ENCODE results near the gene LAMC2.

LAMC2 gene

DNA sequence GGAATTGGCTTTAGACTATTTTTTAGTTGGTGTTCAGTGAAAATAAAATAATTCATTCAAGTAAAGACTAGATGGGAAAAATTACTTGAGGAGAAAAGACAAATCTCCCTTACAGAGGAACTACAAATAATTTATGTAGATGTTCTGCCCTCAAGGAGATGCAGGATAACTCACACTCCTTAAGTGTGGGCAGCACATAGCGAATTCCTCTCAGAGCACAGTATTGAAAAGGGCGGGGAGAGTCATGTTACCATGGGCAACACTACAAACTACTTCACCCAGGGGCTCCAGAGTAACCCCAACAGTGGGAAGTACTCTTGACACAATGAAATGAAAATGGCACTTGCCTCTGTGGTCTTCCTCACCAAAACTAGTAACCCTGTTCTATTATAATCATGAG lies 20.6 kb upstream of the LAMC2 start:
- TF ChIP-seq, protein P1, sequence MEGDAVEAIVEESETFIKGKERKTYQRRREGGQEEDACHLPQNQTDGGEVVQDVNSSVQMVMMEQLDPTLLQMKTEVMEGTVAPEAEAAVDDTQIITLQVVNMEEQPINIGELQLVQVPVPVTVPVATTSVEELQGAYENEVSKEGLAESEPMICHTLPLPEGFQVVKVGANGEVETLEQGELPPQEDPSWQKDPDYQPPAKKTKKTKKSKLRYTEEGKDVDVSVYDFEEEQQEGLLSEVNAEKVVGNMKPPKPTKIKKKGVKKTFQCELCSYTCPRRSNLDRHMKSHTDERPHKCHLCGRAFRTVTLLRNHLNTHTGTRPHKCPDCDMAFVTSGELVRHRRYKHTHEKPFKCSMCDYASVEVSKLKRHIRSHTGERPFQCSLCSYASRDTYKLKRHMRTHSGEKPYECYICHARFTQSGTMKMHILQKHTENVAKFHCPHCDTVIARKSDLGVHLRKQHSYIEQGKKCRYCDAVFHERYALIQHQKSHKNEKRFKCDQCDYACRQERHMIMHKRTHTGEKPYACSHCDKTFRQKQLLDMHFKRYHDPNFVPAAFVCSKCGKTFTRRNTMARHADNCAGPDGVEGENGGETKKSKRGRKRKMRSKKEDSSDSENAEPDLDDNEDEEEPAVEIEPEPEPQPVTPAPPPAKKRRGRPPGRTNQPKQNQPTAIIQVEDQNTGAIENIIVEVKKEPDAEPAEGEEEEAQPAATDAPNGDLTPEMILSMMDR (IDR thresholded peaks at IDR 0.05; ENCODE audit: low read depth, low read length) = no peak
- no peak overlapping the region for H3K4me3 ChIP-seq (replicated peaks in 1 of 2; ENCODE audit: low read depth in 2 of 2, low read length in 2 of 2)
- DNase-seq (ENCODE audit: low read depth in 2 of 2) = no peak

DNA sequence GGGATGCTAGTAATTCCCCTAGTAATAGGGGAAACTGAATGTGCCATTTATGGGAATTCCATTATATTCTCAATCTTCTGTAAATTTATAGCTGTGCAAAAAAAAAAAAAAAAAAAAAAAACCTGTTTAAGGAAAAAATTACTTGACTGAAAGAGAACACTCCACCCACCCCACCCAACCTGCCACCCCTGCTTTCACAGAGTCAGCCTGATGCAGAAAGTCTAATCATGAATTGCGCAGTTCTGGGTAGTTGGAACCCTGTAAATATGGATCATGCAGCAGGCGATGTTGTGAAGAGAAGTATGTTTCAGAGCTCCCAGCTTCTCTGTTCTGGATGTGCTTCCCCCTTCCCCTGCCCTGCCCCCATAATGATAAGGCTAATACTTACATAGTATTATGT lies 19.6 kb upstream of the LAMC2 start:
- H3K4me3 ChIP-seq (replicated peaks in 1 of 2; ENCODE audit: low read depth in 2 of 2, low read length in 2 of 2) = no peak overlapping the region

DNA sequence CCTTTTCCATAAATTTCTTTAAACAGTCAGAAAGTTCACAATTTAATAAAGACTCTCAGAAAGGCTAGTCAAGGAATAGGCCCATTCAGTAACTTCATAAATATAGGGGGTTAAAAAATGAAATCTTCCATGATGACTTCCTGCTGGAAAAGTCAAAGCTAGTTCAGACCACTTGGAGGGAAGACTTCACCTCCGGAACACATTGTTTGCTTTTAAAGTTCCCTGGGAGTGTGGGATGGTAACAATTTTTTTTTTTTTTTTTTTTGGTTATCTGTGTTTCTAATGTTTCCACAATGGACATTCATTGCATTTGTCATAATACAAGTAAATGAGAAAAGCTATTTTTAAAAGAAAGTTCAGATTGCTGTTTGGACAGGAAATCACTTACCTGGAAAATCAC lies 18.4 kb upstream of the LAMC2 start:
- no peak overlapping the region for H3K4me3 ChIP-seq (replicated peaks in 1 of 2; ENCODE audit: low read depth in 2 of 2, low read length in 2 of 2)
- DNase-seq (ENCODE audit: low read depth in 2 of 2) = no peak
- TF ChIP-seq, protein P1 (IDR thresholded peaks at IDR 0.05; ENCODE audit: low read depth, low read length) = no peak

More for the DNA sequence above, 19.6 kb upstream of the LAMC2 start:
- TF ChIP-seq, protein P1 (IDR thresholded peaks at IDR 0.05; ENCODE audit: low read depth, low read length) = no peak
- DNase-seq (ENCODE audit: low read depth in 2 of 2) = no peak

DNA sequence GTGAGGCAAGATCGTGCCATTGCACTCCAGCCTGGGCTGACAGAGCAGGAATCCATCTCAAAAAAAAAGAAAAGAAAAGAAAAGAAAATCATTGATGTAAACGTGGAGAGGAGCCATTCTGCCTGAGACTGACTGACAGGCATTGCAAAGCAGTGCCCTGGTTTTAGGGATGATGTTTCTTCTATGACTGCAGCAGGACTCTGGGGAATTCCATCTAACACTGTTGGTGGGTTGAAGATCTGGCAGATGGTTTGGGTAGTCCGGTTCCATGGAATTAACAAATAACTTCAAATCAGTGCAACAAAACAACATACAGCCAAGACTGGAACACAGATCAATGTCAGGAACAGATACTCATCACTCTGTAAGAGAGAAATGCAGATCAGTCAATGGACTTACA lies 17.8 kb upstream of the LAMC2 start:
- DNase-seq (ENCODE audit: low read depth in 2 of 2) = no peak
- no peak overlapping the region for H3K4me3 ChIP-seq (replicated peaks in 1 of 2; ENCODE audit: low read depth in 2 of 2, low read length in 2 of 2)
- TF ChIP-seq, protein P1 (IDR thresholded peaks at IDR 0.05; ENCODE audit: low read depth, low read length) = no peak

DNA sequence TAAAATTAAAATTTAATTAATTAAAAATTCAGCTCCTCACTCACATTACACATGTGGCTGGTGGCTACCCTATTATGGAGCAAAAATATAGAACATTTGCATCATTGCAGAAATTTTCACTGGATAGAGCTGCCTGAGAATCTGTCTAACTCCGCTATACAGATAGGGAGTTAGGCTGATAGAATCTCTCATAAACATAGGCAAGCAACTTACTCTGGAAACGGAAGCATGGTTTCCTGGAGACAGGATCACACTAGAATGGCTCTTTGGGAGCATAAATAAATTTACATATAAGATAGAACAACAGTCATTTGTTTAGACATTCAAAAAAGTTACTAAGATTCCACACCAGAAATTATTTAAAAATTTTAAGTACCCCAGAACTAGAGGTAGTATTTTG lies 12.2 kb upstream of the LAMC2 start:
- DNase-seq (ENCODE audit: low read depth in 2 of 2) = no peak
- TF ChIP-seq, protein P1 (IDR thresholded peaks at IDR 0.05; ENCODE audit: low read depth, low read length) = no peak
- H3K4me3 ChIP-seq (replicated peaks in 1 of 2; ENCODE audit: low read depth in 2 of 2, low read length in 2 of 2) = no peak overlapping the region

DNA sequence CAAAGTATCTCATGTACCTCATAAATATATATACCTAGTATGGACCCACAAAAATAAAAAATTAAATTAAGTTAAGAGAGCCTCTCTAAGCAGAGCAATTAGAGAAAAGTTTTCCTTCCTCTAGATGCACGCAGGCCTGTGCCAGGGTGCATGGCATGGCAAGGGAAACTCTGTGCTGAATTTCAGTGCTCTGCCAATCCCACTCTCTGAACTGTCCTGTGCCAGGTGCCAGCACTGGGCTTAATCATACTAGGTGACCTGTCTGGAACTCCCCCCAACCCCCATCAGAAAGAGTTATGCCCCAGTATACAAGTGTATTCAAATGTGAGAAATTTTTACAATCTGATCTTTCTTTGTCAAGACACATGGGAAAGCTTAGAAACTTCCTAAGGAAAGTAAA lies 10.4 kb upstream of the LAMC2 start:
- DNase-seq (ENCODE audit: low read depth in 2 of 2) = no peak
- H3K4me3 ChIP-seq (replicated peaks in 1 of 2; ENCODE audit: low read depth in 2 of 2, low read length in 2 of 2) = no peak overlapping the region
- TF ChIP-seq, protein P1 (IDR thresholded peaks at IDR 0.05; ENCODE audit: low read depth, low read length) = no peak

DNA sequence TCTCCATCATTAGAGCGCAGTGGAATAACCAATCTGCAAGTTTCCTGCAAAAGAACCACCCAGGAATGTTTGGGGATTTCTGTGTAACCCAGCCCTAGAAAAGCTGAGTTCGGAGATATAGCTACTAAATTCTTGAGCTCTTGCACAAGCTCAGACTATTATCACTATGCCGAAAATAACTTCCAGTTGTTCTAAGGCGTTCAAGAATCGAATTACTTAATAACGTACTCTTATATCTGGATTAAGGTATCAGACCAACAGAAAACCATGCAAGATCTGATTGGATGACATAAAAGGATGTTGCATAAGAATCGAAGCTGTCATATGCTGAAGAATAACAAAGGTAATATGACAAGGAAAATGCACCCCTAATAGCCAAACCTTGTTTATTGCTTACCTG lies 7.5 kb upstream of the LAMC2 start:
- TF ChIP-seq, protein P1 (IDR thresholded peaks at IDR 0.05; ENCODE audit: low read depth, low read length) = no peak
- peak; percentile 61 to 76 for DNase-seq (ENCODE audit: low read depth in 2 of 2)
- no peak overlapping the region for H3K4me3 ChIP-seq (replicated peaks in 1 of 2; ENCODE audit: low read depth in 2 of 2, low read length in 2 of 2)

Measured in cardiac fibroblast (primary cell).